HepG2 (cell line): ENCODE measurements around the gene FOSB. TPM values are rescaled to one million over a fixed set of nuclear protein-coding genes. Genes with fewer than 3 reads are reported as not detected.

Experiments used
- ATAC-seq: fragments of 200-7000 bp; cut with Tn5 transposase; 3 replicates; pipeline ENCODE4 v1.9.1; 2020; ENCODE audit warnings: mild to moderate bottlenecking, moderate library complexity
- BruUV-seq: library from RNA; stranded (reverse); fragments of 400-500 nt; replicated peaks from 2 replicates; lab custom pipeline; 2021; lab: Mats Ljungman, UMichigan
- CTCF ChIA-PET: fragments of 300-600 bp; formaldehyde crosslinking; extraction: SDS; loops from one replicate; lab custom pipeline; 2021; ENCODE audit warnings: low total read pairs, inconsistent platforms, low intra/inter-chr PET ratio; lab: Yijun Ruan, JAX
- POLR2A ChIA-PET: fragments of 350-600 bp; sonication (Branson Sonifier 250); formaldehyde crosslinking; loops from one replicate; lab custom pipeline; 2020; ENCODE audit warnings: antibody characterized with exemption, inconsistent platforms; lab: Yijun Ruan, JAX
- DNase-seq: peaks from one replicate; pipeline ENCODE4 v3.0.0-alpha.2; 2015; ENCODE audit warnings: low spot score
- FAIRE-seq: peaks from 3 replicates; lab custom pipeline; 2011; peaks lifted over from hg19 to GRCh38; lab: Jason Lieb, UNC
- H2AFZ ChIP-seq: one replicate; pipeline ENCODE4 v1.6.1; 2011; ENCODE audit warnings: low read length, inconsistent platforms
- H3K27ac ChIP-seq: fragments of 300-600 bp; 3 replicates; pipeline ENCODE4 v1.8.0; 2011; ENCODE audit warnings: mixed run types, mild to moderate bottlenecking, mixed read lengths, low read length, inconsistent platforms; ENCODE audit not compliant: insufficient read depth; ENCODE audit errors: extremely low read length
- H3K27me3 ChIP-seq, 2 experiments: fragments of 200-600 bp in 1 of 2; 2 replicates in 1 of 2; 3 replicates in 1 of 2; pipeline versions ENCODE4 v1.6.0 to v1.8.0; 2011; ENCODE audit warnings: low read length in 2 of 2, mild to moderate bottlenecking in 2 of 2, moderate library complexity in 2 of 2, inconsistent platforms in 1 of 2; ENCODE audit not compliant: insufficient read depth in 2 of 2, control insufficient read depth in 1 of 2
- H3K36me3 ChIP-seq, 2 experiments: fragments of 200-600 bp in 1 of 2; replicated peaks in 1 of 2; 2 replicates in 1 of 2; 3 replicates in 1 of 2; pipeline versions ENCODE4 v1.5.1 to v1.8.0; 2011; ENCODE audit warnings: low read length in 2 of 2, inconsistent platforms in 1 of 2; ENCODE audit not compliant: insufficient read depth in 2 of 2, control insufficient read depth in 1 of 2
- H3K4me1 ChIP-seq: 2 replicates; pipeline ENCODE4 v1.5.1; 2012; ENCODE audit warnings: low read length, inconsistent platforms; ENCODE audit not compliant: insufficient read depth
- H3K4me2 ChIP-seq: 2 replicates; pipeline ENCODE4 v1.6.0; 2011; ENCODE audit warnings: low read depth, low read length, inconsistent platforms
- H3K4me3 ChIP-seq, 3 experiments: fragments of 200-600 bp in 1 of 3; sonication (generic), shearing (Covaris generic) in 1 of 3; replicated peaks in 1 of 3; 2 replicates each; pipeline ENCODE4 v1.5.1; 2011 to 2016; ENCODE audit warnings: low read length in 3 of 3, inconsistent platforms in 2 of 3, low read depth in 2 of 3, mild to moderate bottlenecking in 2 of 3, control low read depth in 1 of 3, mixed read lengths in 1 of 3; ENCODE audit not compliant: insufficient read depth in 1 of 3
- H3K79me2 ChIP-seq: one replicate; pipeline ENCODE4 v1.6.1; 2011; ENCODE audit warnings: low read length, inconsistent platforms; ENCODE audit not compliant: insufficient read depth
- H3K9ac ChIP-seq: 2 replicates; pipeline ENCODE4 v1.6.0; 2011; ENCODE audit warnings: mild to moderate bottlenecking, low read depth, low read length, inconsistent platforms; ENCODE audit not compliant: insufficient read depth
- H3K9me3 ChIP-seq: 2 replicates; pipeline ENCODE4 v1.5.1; 2012; ENCODE audit warnings: mild to moderate bottlenecking, low read length
- H4K20me1 ChIP-seq: 2 replicates; pipeline ENCODE4 v1.6.0; 2011; ENCODE audit warnings: inconsistent platforms, mild to moderate bottlenecking, low read length, moderate library complexity; ENCODE audit not compliant: insufficient read depth
- CAMTA2 ChIP-seq: sonication (generic); formaldehyde crosslinking; IDR thresholded peaks from 2 replicates; pipeline ENCODE4 v1.4.0; 2020; ENCODE audit warnings: mild to moderate bottlenecking, missing genetic modification reagents, borderline replicate concordance
- GZF1 ChIP-seq: sonication (generic); formaldehyde crosslinking; IDR thresholded peaks from 2 replicates; pipeline ENCODE4 v1.5.1; 2020; ENCODE audit warnings: mild to moderate bottlenecking, missing genetic modification reagents
- MATR3 ChIP-seq: sonication (generic); formaldehyde crosslinking; IDR thresholded peaks from 2 replicates; pipeline ENCODE4 v1.4.0; 2020; ENCODE audit warnings: missing genetic modification reagents
- MTF1 ChIP-seq: sonication (generic); formaldehyde crosslinking; IDR thresholded peaks from 2 replicates; pipeline ENCODE4 v1.5.0; 2020; ENCODE audit warnings: missing genetic modification reagents
- NR2F1 ChIP-seq, 2 experiments: fragments of 450-650 bp in 1 of 2; formaldehyde crosslinking in 1 of 2; IDR thresholded peaks; 2 replicates each; pipeline versions ENCODE4 v1.5.0 to v1.6.1; 2016 to 2020; ENCODE audit warnings: mild to moderate bottlenecking in 1 of 2, missing compliant biosample characterization in 1 of 2, missing genetic modification reagents in 1 of 2, moderate library complexity in 1 of 2
- TGIF2 ChIP-seq: IDR thresholded peaks from 2 replicates; pipeline ENCODE4 v1.6.1; 2016; ENCODE audit warnings: control low read depth, missing compliant biosample characterization
- YY1 ChIP-seq: IDR thresholded peaks from 2 replicates; pipeline ENCODE4 v1.6.1; 2011; ENCODE audit warnings: low read length, low read depth, moderate library complexity, mild to moderate bottlenecking; ENCODE audit not compliant: insufficient read depth, insufficient replicate concordance
- ZFP36L2 ChIP-seq: sonication (generic); formaldehyde crosslinking; IDR thresholded peaks from 2 replicates; pipeline ENCODE4 v1.4.0; 2020; ENCODE audit warnings: missing genetic modification reagents
- ZNF160 ChIP-seq: sonication (generic); formaldehyde crosslinking; IDR thresholded peaks from 2 replicates; pipeline ENCODE4 v1.8.0; 2022; ENCODE audit warnings: mild to moderate bottlenecking, inconsistent platforms, missing genetic modification reagents
- ZNF225 ChIP-seq: sonication (generic); formaldehyde crosslinking; IDR thresholded peaks from 2 replicates; pipeline ENCODE4 v1.4.0; 2020; ENCODE audit warnings: mild to moderate bottlenecking, missing genetic modification reagents
- ZNF230 ChIP-seq: sonication (generic); formaldehyde crosslinking; IDR thresholded peaks from 2 replicates; pipeline ENCODE4 v1.4.0; 2020; ENCODE audit warnings: mild to moderate bottlenecking, missing genetic modification reagents
- ZNF354B ChIP-seq: sonication (generic); formaldehyde crosslinking; IDR thresholded peaks from 2 replicates; pipeline ENCODE4 v1.8.0; 2022; ENCODE audit warnings: mild to moderate bottlenecking, missing genetic modification reagents
- ZNF367 ChIP-seq: sonication (generic); formaldehyde crosslinking; IDR thresholded peaks from 2 replicates; pipeline ENCODE4 v1.4.0; 2020; ENCODE audit warnings: missing genetic modification reagents, borderline replicate concordance
- ZNF883 ChIP-seq: sonication (generic); formaldehyde crosslinking; IDR thresholded peaks from 2 replicates; pipeline ENCODE4 v1.5.1; 2020; ENCODE audit warnings: mild to moderate bottlenecking, missing genetic modification reagents; ENCODE audit errors: not compliant biosample characterization
- ZSCAN25 ChIP-seq: sonication (generic); formaldehyde crosslinking; IDR thresholded peaks from 2 replicates; pipeline ENCODE4 v1.8.0; 2022; ENCODE audit warnings: mild to moderate bottlenecking, missing genetic modification reagents
- WGBS: methylation state at CpG from one replicate; pipeline ENCODE4 v1.1.6; 2017; ENCODE audit warnings: low lambda C conversion rate; 5-methylcytosine and 5-hydroxymethylcytosine counted together
- in situ Hi-C: cut with HindIII; loops from 2 replicates; pipeline ENCODE4 v1.10.0; 2017; ENCODE audit warnings: low pct_unique_long_range_greater_than_20kb; ENCODE audit not compliant: extremely low pct_ligation_motif_present
- intact Hi-C: fragments of 100-400 bp; cut with micrococcal nuclease; formaldehyde crosslinking; loops from one replicate; pipeline ENCODE4 v1.10.0; 2022; ENCODE audit not compliant: unreplicated experiment
- polyA plus RNA-seq, 8 experiments: library from polyadenylated mRNA; depleted of rRNA in 3 of 8; stranded (reverse) in 7 of 8; unstranded in 1 of 8; fragments of >200 nt; fragmentation: Illumina TruSeq in 4 of 8; extraction: Trizol in 4 of 8; gene quantifications; 2 replicates each; pipeline versions ENCODE4 v1.2.1 to v1.2.3, GENCODE V29; 2011 to 2016; ENCODE audit warnings: low read depth in 4 of 8, missing spikeins in 1 of 8, mixed read lengths in 1 of 8; ENCODE audit not compliant: insufficient read depth in 1 of 8
- total RNA-seq, 5 experiments: library from RNA; depleted of rRNA; stranded (reverse); fragments of >200 nt; fragmentation: Illumina TruSeq; extraction: Trizol; gene quantifications; 2 replicates each; pipeline ENCODE4 v1.2.3, GENCODE V29; 2016; ENCODE audit warnings: low read depth in 1 of 5
- TF ChIP-seq, protein P1 (sequence below): sonication (generic); formaldehyde crosslinking; IDR thresholded peaks from 2 replicates; pipeline ENCODE4 v1.4.0; 2020; ENCODE audit warnings: missing genetic modification reagents
- TF ChIP-seq, protein P2 (sequence below): sonication (generic); formaldehyde crosslinking; IDR thresholded peaks from 2 replicates; pipeline ENCODE4 v1.5.1; 2020; ENCODE audit warnings: mild to moderate bottlenecking, missing genetic modification reagents, borderline replicate concordance
- TF ChIP-seq, protein P3 (sequence below): sonication (generic); formaldehyde crosslinking; IDR thresholded peaks from 2 replicates; pipeline ENCODE4 v1.4.0; 2020; ENCODE audit warnings: mild to moderate bottlenecking, missing genetic modification reagents

The FOSB gene
- total and polyA plus RNA-seq, 2 of the 13 experiments (the other 11 are each of a cell fraction or from before 2014, with no cell fraction given): 2.8 to 6.0 TPM

DNA sequence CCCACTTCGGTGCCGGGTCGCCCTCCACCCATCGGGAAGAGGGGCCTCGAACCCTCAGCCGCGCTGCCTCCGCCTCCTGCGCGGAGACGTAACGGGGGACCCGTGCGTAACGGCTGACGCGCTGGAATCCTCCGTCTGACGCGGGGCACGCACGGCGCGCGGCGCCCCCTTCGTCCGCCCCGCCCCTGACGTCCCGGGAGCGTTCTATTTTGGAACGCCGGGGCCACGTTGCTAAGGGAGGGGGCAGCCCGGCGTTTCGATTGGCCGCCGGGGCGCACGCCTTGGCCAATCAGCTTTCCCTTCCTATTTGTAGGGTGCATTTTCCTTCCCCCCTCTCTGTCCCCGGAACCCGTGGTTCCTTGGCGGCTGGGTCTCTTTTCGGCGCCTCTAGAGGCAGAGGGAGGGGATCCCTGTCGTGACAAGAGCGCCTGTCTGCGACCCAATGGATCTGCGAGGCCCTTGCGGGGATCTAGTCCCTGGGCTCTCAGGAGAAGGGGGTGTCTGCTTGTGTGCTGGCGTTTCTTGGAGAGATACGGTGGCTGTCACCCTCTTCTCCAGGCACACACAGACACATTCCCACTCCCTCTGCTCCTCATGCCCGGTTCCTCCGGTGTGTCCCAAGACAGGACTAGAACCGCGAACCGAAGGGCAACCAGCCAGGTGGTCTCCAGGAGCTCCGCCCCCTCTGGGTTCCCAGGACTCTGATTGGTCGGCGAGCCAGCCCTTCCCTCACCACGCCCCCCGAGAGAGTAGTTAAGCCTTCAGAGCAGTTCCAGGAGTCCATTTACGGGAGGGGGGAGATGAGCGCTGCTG is 1.5 kb downstream of the FOSB start:
- H3K4me3 ChIP-seq: peak overlapping the region; percentile 76 to 91 (median 89)
- ChIA-PET CTCF (no interaction called here), POLR2A (interaction anchor here (0.6 to 4.1 kb wide), 12 partner anchors 9 to 486 kb away, joined by 3 to 40 read pairs (median 4); partner anchors contain the start of genes BLOC1S3, ERCC1 and TRAPPC6A)
- peak; percentile 87 for FAIRE-seq
- H3K4me1 ChIP-seq: peaks cover 28% of the 10 kb centered on the region
- WGBS: 1% methylated on average over 11 of the region's 66 CpGs
- no peaks in the 10 kb centered on the region for H3K9me3 ChIP-seq
- H3K4me2 ChIP-seq: peak overlapping the region; percentile 99
- H3K79me2 ChIP-seq: no peaks in the 10 kb centered on the region
- H3K36me3 ChIP-seq: no peaks in the 10 kb centered on the region
- peak; percentile 87 for DNase-seq
- peak overlapping the region; percentile 96 for H3K27ac ChIP-seq
- peaks cover 5% of the 10 kb centered on the region; the same call in 1 of the 2 replicates for H4K20me1 ChIP-seq
- in situ Hi-C loops (no loop called here), intact Hi-C loops (no loop called here)
- peak overlapping the region; percentile 94 for H3K9ac ChIP-seq
- H2AFZ ChIP-seq: no peak overlapping the region
- peaks cover 0 to 3% of the 10 kb centered on the region in 2 experiments; a peak in 2 of 5 replicates for H3K27me3 ChIP-seq
- BruUV-seq: no TSS peak
- ATAC-seq: peak; percentile 76
- TF ChIP-seq ZSCAN25 (CRISPR knock-in tag): no peak
- no peak for TF ChIP-seq ZNF367 (CRISPR knock-in tag)
- TF ChIP-seq MATR3: no peak
- no peak for TF ChIP-seq YY1
- TF ChIP-seq MTF1 (CRISPR knock-in tag): no peak
- TF ChIP-seq, protein P1, sequence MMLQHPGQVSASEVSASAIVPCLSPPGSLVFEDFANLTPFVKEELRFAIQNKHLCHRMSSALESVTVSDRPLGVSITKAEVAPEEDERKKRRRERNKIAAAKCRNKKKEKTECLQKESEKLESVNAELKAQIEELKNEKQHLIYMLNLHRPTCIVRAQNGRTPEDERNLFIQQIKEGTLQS: no peak
- TF ChIP-seq ZFP36L2 (CRISPR knock-in tag): no peak
- no peak for TF ChIP-seq ZNF230
- no peak for TF ChIP-seq ZNF160 (CRISPR knock-in tag)
- no peak for TF ChIP-seq NR2F1 (CRISPR knock-in tag; IDR thresholded peaks at IDR 0.05)
- peak; percentile 44 for TF ChIP-seq ZNF883 (CRISPR knock-in tag)
- TF ChIP-seq GZF1 (CRISPR knock-in tag): no peak
- TF ChIP-seq ZNF225: 0 out of 2 replicates have a peak, but pooled peaks have one; percentile 24
- peak; percentile 59 for TF ChIP-seq TGIF2 (CRISPR knock-in tag)
- TF ChIP-seq, protein P2, sequence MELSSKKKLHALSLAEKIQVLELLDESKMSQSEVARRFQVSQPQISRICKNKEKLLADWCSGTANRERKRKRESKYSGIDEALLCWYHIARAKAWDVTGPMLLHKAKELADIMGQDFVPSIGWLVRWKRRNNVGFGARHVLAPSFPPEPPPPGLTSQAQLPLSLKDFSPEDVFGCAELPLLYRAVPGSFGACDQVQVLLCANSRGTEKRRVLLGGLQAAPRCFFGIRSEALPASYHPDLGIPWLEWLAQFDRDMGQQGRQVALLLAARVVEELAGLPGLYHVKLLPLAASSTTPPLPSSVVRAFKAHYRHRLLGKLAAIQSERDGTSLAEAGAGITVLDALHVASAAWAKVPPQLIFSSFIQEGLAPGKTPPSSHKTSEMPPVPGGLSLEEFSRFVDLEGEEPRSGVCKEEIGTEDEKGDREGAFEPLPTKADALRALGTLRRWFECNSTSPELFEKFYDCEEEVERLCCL (CRISPR knock-in tag): no peak
- no peak for TF ChIP-seq ZNF354B (CRISPR knock-in tag)
- TF ChIP-seq, protein P3, sequence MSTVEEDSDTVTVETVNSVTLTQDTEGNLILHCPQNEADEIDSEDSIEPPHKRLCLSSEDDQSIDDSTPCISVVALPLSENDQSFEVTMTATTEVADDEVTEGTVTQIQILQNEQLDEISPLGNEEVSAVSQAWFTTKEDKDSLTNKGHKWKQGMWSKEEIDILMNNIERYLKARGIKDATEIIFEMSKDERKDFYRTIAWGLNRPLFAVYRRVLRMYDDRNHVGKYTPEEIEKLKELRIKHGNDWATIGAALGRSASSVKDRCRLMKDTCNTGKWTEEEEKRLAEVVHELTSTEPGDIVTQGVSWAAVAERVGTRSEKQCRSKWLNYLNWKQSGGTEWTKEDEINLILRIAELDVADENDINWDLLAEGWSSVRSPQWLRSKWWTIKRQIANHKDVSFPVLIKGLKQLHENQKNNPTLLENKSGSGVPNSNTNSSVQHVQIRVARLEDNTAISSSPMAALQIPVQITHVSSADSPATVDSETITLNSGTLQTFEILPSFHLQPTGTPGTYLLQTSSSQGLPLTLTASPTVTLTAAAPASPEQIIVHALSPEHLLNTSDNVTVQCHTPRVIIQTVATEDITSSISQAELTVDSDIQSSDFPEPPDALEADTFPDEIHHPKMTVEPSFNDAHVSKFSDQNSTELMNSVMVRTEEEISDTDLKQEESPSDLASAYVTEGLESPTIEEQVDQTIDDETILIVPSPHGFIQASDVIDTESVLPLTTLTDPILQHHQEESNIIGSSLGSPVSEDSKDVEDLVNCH: no peak
- TF ChIP-seq CAMTA2: 0 out of 2 replicates have a peak, but pooled peaks have one; percentile 81
